Naive thymus-derived CD4-positive, alpha-beta T cell (primary cell): ENCODE results near the gene PDXP. TPM values are rescaled to one million over a fixed set of nuclear protein-coding genes. Genes with fewer than 3 reads are reported as not detected.

Source experiments
- ATAC-seq: fragments of 150-1000 bp; cut with Tn5 transposase; 2 replicates; pipeline ENCODE4 v1.10.0; 2021; ENCODE audit warnings: mild to moderate bottlenecking, moderate library complexity
- CTCF ChIA-PET: fragments of 350-600 bp; sonication (Branson Sonifier 250); formaldehyde crosslinking; loops from one replicate; lab custom pipeline; 2021; ENCODE audit warnings: antibody characterized with exemption; lab: Charles Lee
- POLR2A ChIA-PET: fragments of 350-600 bp; sonication (Branson Sonifier 250); formaldehyde crosslinking; loops from one replicate; lab custom pipeline; 2021; ENCODE audit warnings: antibody characterized with exemption, inconsistent platforms; lab: Charles Lee
- DNase-seq, 9 donors: peaks; one replicate each; pipeline versions ENCODE4 v3.0.0 to v3.0.0-alpha.2; 2020 to 2022; ENCODE audit warnings: mixed read lengths in 1 of 9
- H3K27ac ChIP-seq: one replicate; pipeline ENCODE4 v1.7.0; 2013; ENCODE audit warnings: mild to moderate bottlenecking, low read depth, low read length, moderate library complexity
- H3K27me3 ChIP-seq, 2 donors: one replicate each; pipeline ENCODE4 v1.7.0; 2013; ENCODE audit warnings: low read length in 2 of 2, mild to moderate bottlenecking in 2 of 2, moderate library complexity in 2 of 2; ENCODE audit not compliant: control insufficient read depth in 2 of 2, insufficient read depth in 2 of 2
- H3K36me3 ChIP-seq, 3 experiments: 1 replicate in 2 of 3; 2 replicates in 1 of 3; pipeline ENCODE4 v1.7.0; 2013; ENCODE audit warnings: low read length in 3 of 3, mild to moderate bottlenecking in 3 of 3, moderate library complexity in 1 of 3; ENCODE audit not compliant: insufficient read depth in 3 of 3, control insufficient read depth in 2 of 3
- H3K4me1 ChIP-seq, 2 donors: one replicate each; pipeline ENCODE4 v1.7.0; 2013; ENCODE audit warnings: low read length in 2 of 2, mild to moderate bottlenecking in 2 of 2, moderate library complexity in 1 of 2; ENCODE audit not compliant: control insufficient read depth in 2 of 2, insufficient read depth in 2 of 2
- H3K4me3 ChIP-seq: 2 replicates; pipeline ENCODE4 v1.7.0; 2013; ENCODE audit warnings: mild to moderate bottlenecking, low read length
- H3K9me3 ChIP-seq, 3 experiments: 1 replicate in 2 of 3; 2 replicates in 1 of 3; pipeline ENCODE4 v1.7.0; 2013; ENCODE audit warnings: low read length in 3 of 3; ENCODE audit not compliant: control insufficient read depth in 2 of 3
- H3K27ac Mint-ChIP-seq, 9 donors: one replicate each; pipeline ENCODE4 v1.8.0; 2020 to 2022; ENCODE audit warnings: mixed read lengths in 9 of 9, mild to moderate bottlenecking in 8 of 9, moderate library complexity in 5 of 9, inconsistent platforms in 2 of 9
- H3K27me3 Mint-ChIP-seq, 5 donors: one replicate each; pipeline ENCODE4 v1.8.0; 2021 to 2022; ENCODE audit warnings: mixed read lengths in 5 of 5, mild to moderate bottlenecking in 1 of 5
- H3K36me3 Mint-ChIP-seq, 5 donors: one replicate each; pipeline ENCODE4 v1.8.0; 2020 to 2022; ENCODE audit warnings: mixed read lengths in 5 of 5, mild to moderate bottlenecking in 3 of 5, inconsistent platforms in 1 of 5
- H3K4me1 Mint-ChIP-seq, 7 donors: one replicate each; pipeline ENCODE4 v1.8.0; 2020 to 2022; ENCODE audit warnings: mixed read lengths in 7 of 7, mild to moderate bottlenecking in 3 of 7, inconsistent platforms in 1 of 7
- H3K4me3 Mint-ChIP-seq, 10 donors: one replicate each; pipeline ENCODE4 v1.8.0; 2020 to 2022; ENCODE audit warnings: mild to moderate bottlenecking in 10 of 10, mixed read lengths in 10 of 10, moderate library complexity in 6 of 10, inconsistent platforms in 2 of 10
- H3K9me3 Mint-ChIP-seq, 11 donors: one replicate each; pipeline ENCODE4 v1.8.0; 2020 to 2022; ENCODE audit warnings: mixed read lengths in 11 of 11, mild to moderate bottlenecking in 4 of 11, inconsistent platforms in 1 of 11, moderate library complexity in 1 of 11
- intact Hi-C, 2 donors: fragments of 100-400 bp; cut with micrococcal nuclease; formaldehyde crosslinking; loops; one replicate each; pipeline ENCODE4 v1.15.1; 2023
- polyA plus RNA-seq, 2 donors: library from polyadenylated mRNA; unstranded; fragments of 300-500 nt; fragmentation: Illumina TruSeq; gene quantifications; one replicate each; pipeline ENCODE4 v1.2.3, GENCODE V29; 2021
- total RNA-seq, 6 experiments: library from RNA in 5 of 6; stranded (reverse) in 5 of 6; gene quantifications; 1 replicate in 5 of 6; 2 replicates in 1 of 6; pipeline ENCODE4 v1.2.3 and lab custom pipeline; 2021 to 2026

PDXP gene
- total and polyA plus RNA-seq, 7 experiments from 2014 or later: 1.9 to 27.4 (median 4.9) TPM

- CTCF ChIA-PET: interaction anchor here (0.7 to 17.3 kb wide), 6 partner anchors 10 to 42 kb away, joined by 3 to 292 read pairs (median 8); partner anchors contain the start of genes LGALS1, NOL12 and PDXP
- Histone ChIP-seq H3K27ac (peak overlapping the region; percentile 81), H3K27me3 (no peaks in the 10 kb centered on the region), H3K36me3 (peaks cover 0 to 29% (median 16%) of the 10 kb centered on the region in 3 experiments), H3K4me3 (peak overlapping the region; percentile 71), H3K4me1 (peaks cover 71 to 82% of the 10 kb centered on the region in 2 donors), H3K9me3 (no peaks in the 10 kb centered on the region)
- peak; percentile 23 for ATAC-seq
- peak overlapping the region; percentile 78 to 94 (median 92) for H3K27ac Mint-ChIP-seq
- H3K9me3 Mint-ChIP-seq: no peaks in the 10 kb centered on the region
- intact Hi-C loops: loop anchor here (1.0 to 5.0 kb wide), 6 partner anchors 11 to 109 kb away; partner anchors contain the start of genes GGA1 (in 2 of the 2) and PDXP (in 2 of the 2)
- peak in 5 of 9 donors; percentile 33 to 46 (median 36) for DNase-seq
- peaks cover 27 to 76% (median 68%) of the 10 kb centered on the region in 7 donors for H3K4me1 Mint-ChIP-seq
- no peaks in the 10 kb centered on the region for H3K27me3 Mint-ChIP-seq
- POLR2A ChIA-PET: interaction anchor here (1.0 to 10.1 kb wide), 5 partner anchors 13 to 37 kb away, joined by 3 to 135 read pairs (median 74); partner anchors contain the start of genes GGA1, LGALS1 and PDXP
- H3K4me3 Mint-ChIP-seq: peak overlapping the region; percentile 85 to 99 (median 94)
- H3K36me3 Mint-ChIP-seq: peaks cover 0 to 16% (median 3%) of the 10 kb centered on the region in 5 donors
These were observed 20.0 kb upstream of the PDXP start for GRCh38 chr22:37638391-37639069.

GRCh38 chr22:37639070-37639760 lies 19.3 kb upstream of the PDXP start, which contains the start of gene SH3BP1:
SH3BP1 (plus strand) TSS chr22:37639669; CDS start chr22:37639788, 119 bp downstream.
- peaks cover 68 to 79% of the 10 kb centered on the region in 2 donors for H3K4me1 ChIP-seq
- H3K4me3 ChIP-seq: peak within 1 kb of the TSS; percentile 71
- Mint-ChIP-seq H3K27me3 (no peaks in the 10 kb centered on the region), H3K4me3 (peak within 1 kb of the TSS; percentile 85 to 99 (median 96)), H3K36me3 (peaks cover 0 to 17% (median 8%) of the 10 kb centered on the region in 5 donors), H3K4me1 (peaks cover 28 to 75% (median 66%) of the 10 kb centered on the region in 7 donors), H3K27ac (peak within 1 kb of the TSS; percentile 80 to 98 (median 93)), H3K9me3 (no peaks in the 10 kb centered on the region)
- H3K27me3 ChIP-seq: no peaks in the 10 kb centered on the region
- POLR2A ChIA-PET: interaction anchor here (0.9 to 10.1 kb wide), 6 partner anchors 7 to 37 kb away, joined by 3 to 135 read pairs (median 56); partner anchors contain the start of genes GGA1, LGALS1 and PDXP
- no peaks in the 10 kb centered on the region for H3K9me3 ChIP-seq
- CTCF ChIA-PET: interaction anchor here (2.8 to 17.3 kb wide), 3 partner anchors 14 to 41 kb away, joined by 10 to 292 read pairs (median 254); partner anchors contain the start of genes LGALS1 and NOL12
- peak within 1 kb of the TSS; percentile 81 for H3K27ac ChIP-seq
- ATAC-seq: peak; percentile 46
- H3K36me3 ChIP-seq: peaks cover under 1 to 36% (median 20%) of the 10 kb centered on the region in 3 experiments
- intact Hi-C loops: loop anchor here (1.0 to 5.0 kb wide), 4 partner anchors 19 to 108 kb away; partner anchors contain the start of genes GGA1 (in 2 of the 2) and PDXP (in 2 of the 2)
- DNase-seq: peak in 8 of 9 donors; percentile 30 to 74 (median 46)

GRCh38 chr22:37639771-37640590 lies 18.5 kb upstream of the PDXP start:
- no peaks in the 10 kb centered on the region for H3K9me3 Mint-ChIP-seq
- H3K27me3 ChIP-seq: no peaks in the 10 kb centered on the region
- peak overlapping the region; percentile 85 to 99 (median 96) for H3K4me3 Mint-ChIP-seq
- no peaks in the 10 kb centered on the region for H3K9me3 ChIP-seq
- peaks cover 21 to 75% (median 60%) of the 10 kb centered on the region in 7 donors for H3K4me1 Mint-ChIP-seq
- ATAC-seq (peak; percentile 39), DNase-seq (peak in 3 of 9 donors; percentile 24 to 51 (median 32))
- POLR2A ChIA-PET: interaction anchor here (0.9 to 10.1 kb wide), 9 partner anchors 8 to 49 kb away, joined by 3 to 135 read pairs (median 38); partner anchors contain the start of genes GGA1, LGALS1 and PDXP
- H3K4me3 ChIP-seq: peak overlapping the region; percentile 71
- H3K36me3 Mint-ChIP-seq: peaks cover 0 to 19% (median 8%) of the 10 kb centered on the region in 5 donors
- peak overlapping the region; percentile 80 to 98 (median 91) for H3K27ac Mint-ChIP-seq
- H3K36me3 ChIP-seq: peaks cover 8 to 44% (median 21%) of the 10 kb centered on the region in 3 experiments
- H3K27me3 Mint-ChIP-seq: no peaks in the 10 kb centered on the region
- CTCF ChIA-PET: interaction anchor here (13.6 to 17.3 kb wide), 2 partner anchors 15 to 40 kb away, joined by 254 to 292 read pairs; partner anchors contain the start of genes LGALS1 and NOL12
- H3K4me1 ChIP-seq: peaks cover 60 to 71% of the 10 kb centered on the region in 2 donors
- H3K27ac ChIP-seq: peak overlapping the region; percentile 81
- intact Hi-C loops: loop anchor here (1.0 to 5.0 kb wide), 4 partner anchors 18 to 107 kb away; partner anchors contain the start of genes GGA1 (in 2 of the 2) and PDXP (in 2 of the 2)

- no peaks in the 10 kb centered on the region for H3K27me3 ChIP-seq
- H3K27ac ChIP-seq: peak overlapping the region; percentile 81
- CTCF ChIA-PET: interaction anchor here (0.6 to 17.3 kb wide), 7 partner anchors 12 to 40 kb away, joined by 3 to 292 read pairs (median 18); partner anchors contain the start of genes GGA1, LGALS1, NOL12 and PDXP
- Mint-ChIP-seq H3K27ac (peak overlapping the region; percentile 80 to 98 (median 91)), H3K36me3 (peaks cover 0 to 20% (median 8%) of the 10 kb centered on the region in 5 donors), H3K9me3 (no peaks in the 10 kb centered on the region), H3K27me3 (no peaks in the 10 kb centered on the region), H3K4me1 (peaks cover 21 to 70% (median 54%) of the 10 kb centered on the region in 7 donors), H3K4me3 (peak overlapping the region; percentile 85 to 99 (median 96))
- intact Hi-C loops: no loop called here
- DNase-seq (peak in 2 of 9 donors; percentile 33), ATAC-seq (peak; percentile 14)
- H3K4me1 ChIP-seq: peaks cover 56 to 63% of the 10 kb centered on the region in 2 donors
- H3K4me3 ChIP-seq: peak overlapping the region; percentile 71
- H3K9me3 ChIP-seq: no peaks in the 10 kb centered on the region
- peaks cover 14 to 53% (median 29%) of the 10 kb centered on the region in 3 experiments for H3K36me3 ChIP-seq
- POLR2A ChIA-PET: interaction anchor here (0.6 to 10.1 kb wide), 12 partner anchors 9 to 1082 kb away, joined by 3 to 135 read pairs (median 28); partner anchors contain the start of genes GGA1, LGALS1, NOL12 and PDXP
These were observed 17.6 kb upstream of the PDXP start for GRCh38 chr22:37640591-37641560.
